ENCODE results near the gene ZFAND3.

The ZFAND3 gene

GRCh38 chr6:37781788-37782187 is 37.7 kb upstream of the ZFAND3 start:
- Histone ChIP-seq H3K9ac (ENCODE audit: insufficient read length, low read depth) (no peak overlapping the region), H3K4me3 (ENCODE audit: insufficient read length, low read depth) (no peak overlapping the region), H3K27me3 (ENCODE audit: insufficient read depth, insufficient read length) (peaks cover 2% of the 10 kb centered on the region), H3K4me1 (ENCODE audit: insufficient read depth, insufficient read length) (peaks cover 13% of the 10 kb centered on the region), H3K36me3 (ENCODE audit: insufficient read depth, insufficient read length, low read length) (no peaks in the 10 kb centered on the region), H3K9me3 (ENCODE audit: insufficient read depth, low read length) (no peaks in the 10 kb centered on the region)
- no peak for DNase-seq (ENCODE audit: low read depth, low spot score)
- TF ChIP-seq ZNF274 (IDR thresholded peaks at IDR 0.05; ENCODE audit: low read depth, low read length) (no peak), YY1 (IDR thresholded peaks at IDR 0.05; ENCODE audit: insufficient read depth, insufficient read length) (no peak), SUZ12 (IDR thresholded peaks at IDR 0.05; ENCODE audit: extremely low read depth, insufficient read depth, insufficient read length) (no peak)

GRCh38 chr6:37783025-37783855 is 36.3 kb upstream of the ZFAND3 start:
- H3K36me3 ChIP-seq (ENCODE audit: insufficient read depth, insufficient read length, low read length), result no peaks in the 10 kb centered on the region
- peaks cover 13% of the 10 kb centered on the region for H3K4me1 ChIP-seq (ENCODE audit: insufficient read depth, insufficient read length)
- peak; percentile 30 for DNase-seq (ENCODE audit: low read depth, low spot score)
- TF ChIP-seq ZNF274 (IDR thresholded peaks at IDR 0.05; ENCODE audit: low read depth, low read length) (no peak), YY1 (IDR thresholded peaks at IDR 0.05; ENCODE audit: insufficient read depth, insufficient read length) (no peak), SUZ12 (IDR thresholded peaks at IDR 0.05; ENCODE audit: extremely low read depth, insufficient read depth, insufficient read length) (no peak)
- peak overlapping the region; percentile 86 for H3K9ac ChIP-seq (ENCODE audit: insufficient read length, low read depth)
- H3K9me3 ChIP-seq (ENCODE audit: insufficient read depth, low read length), result no peaks in the 10 kb centered on the region
- H3K4me3 ChIP-seq (ENCODE audit: insufficient read length, low read depth), result peak overlapping the region; percentile 58
- H3K27me3 ChIP-seq (ENCODE audit: insufficient read depth, insufficient read length), result peaks cover 2% of the 10 kb centered on the region

- TF ChIP-seq ZNF274 (IDR thresholded peaks at IDR 0.05; ENCODE audit: low read depth, low read length) (no peak), SUZ12 (IDR thresholded peaks at IDR 0.05; ENCODE audit: extremely low read depth, insufficient read depth, insufficient read length) (no peak), YY1 (IDR thresholded peaks at IDR 0.05; ENCODE audit: insufficient read depth, insufficient read length) (peak; percentile 61)
- H3K9ac ChIP-seq (ENCODE audit: insufficient read length, low read depth), result peak overlapping the region; percentile 86
- H3K4me1 ChIP-seq (ENCODE audit: insufficient read depth, insufficient read length), result peaks cover 17% of the 10 kb centered on the region
- no peaks in the 10 kb centered on the region for H3K36me3 ChIP-seq (ENCODE audit: insufficient read depth, insufficient read length, low read length)
- peak overlapping the region; percentile 58 for H3K4me3 ChIP-seq (ENCODE audit: insufficient read length, low read depth)
- H3K9me3 ChIP-seq (ENCODE audit: insufficient read depth, low read length), result no peaks in the 10 kb centered on the region
- DNase-seq (ENCODE audit: low read depth, low spot score), result no peak
- peaks cover 2% of the 10 kb centered on the region for H3K27me3 ChIP-seq (ENCODE audit: insufficient read depth, insufficient read length)
Measured at GRCh38 chr6:37783856-37784584, 35.5 kb upstream of the ZFAND3 start.

GRCh38 chr6:37784585-37784967 is 35.0 kb upstream of the ZFAND3 start:
- Histone ChIP-seq H3K27me3 (ENCODE audit: insufficient read depth, insufficient read length) (peaks cover 2% of the 10 kb centered on the region), H3K9me3 (ENCODE audit: insufficient read depth, low read length) (no peaks in the 10 kb centered on the region), H3K4me3 (ENCODE audit: insufficient read length, low read depth) (peak overlapping the region; percentile 58), H3K4me1 (ENCODE audit: insufficient read depth, insufficient read length) (peaks cover 13% of the 10 kb centered on the region), H3K9ac (ENCODE audit: insufficient read length, low read depth) (peak overlapping the region; percentile 86), H3K36me3 (ENCODE audit: insufficient read depth, insufficient read length, low read length) (no peaks in the 10 kb centered on the region)
- no peak for TF ChIP-seq ZNF274 (IDR thresholded peaks at IDR 0.05; ENCODE audit: low read depth, low read length)
- TF ChIP-seq SUZ12 (IDR thresholded peaks at IDR 0.05; ENCODE audit: extremely low read depth, insufficient read depth, insufficient read length), result no peak
- no peak for TF ChIP-seq YY1 (IDR thresholded peaks at IDR 0.05; ENCODE audit: insufficient read depth, insufficient read length)
- DNase-seq (ENCODE audit: low read depth, low spot score), result no peak

- H3K9me3 ChIP-seq (ENCODE audit: insufficient read depth, low read length), result no peaks in the 10 kb centered on the region
- peaks cover 13% of the 10 kb centered on the region for H3K4me1 ChIP-seq (ENCODE audit: insufficient read depth, insufficient read length)
- no peak for TF ChIP-seq ZNF274 (IDR thresholded peaks at IDR 0.05; ENCODE audit: low read depth, low read length)
- no peak for TF ChIP-seq SUZ12 (IDR thresholded peaks at IDR 0.05; ENCODE audit: extremely low read depth, insufficient read depth, insufficient read length)
- no peak for TF ChIP-seq YY1 (IDR thresholded peaks at IDR 0.05; ENCODE audit: insufficient read depth, insufficient read length)
- no peak overlapping the region for H3K9ac ChIP-seq (ENCODE audit: insufficient read length, low read depth)
- H3K4me3 ChIP-seq (ENCODE audit: insufficient read length, low read depth), result no peak overlapping the region
- H3K27me3 ChIP-seq (ENCODE audit: insufficient read depth, insufficient read length), result peaks cover 2% of the 10 kb centered on the region
- H3K36me3 ChIP-seq (ENCODE audit: insufficient read depth, insufficient read length, low read length), result no peaks in the 10 kb centered on the region
- no peak for DNase-seq (ENCODE audit: low read depth, low spot score)
Measured at GRCh38 chr6:37785002-37785662, 34.4 kb upstream of the ZFAND3 start.

- Histone ChIP-seq H3K9ac (ENCODE audit: insufficient read length, low read depth) (no peak overlapping the region), H3K4me3 (ENCODE audit: insufficient read length, low read depth) (no peak overlapping the region), H3K27me3 (ENCODE audit: insufficient read depth, insufficient read length) (peaks cover 2% of the 10 kb centered on the region), H3K9me3 (ENCODE audit: insufficient read depth, low read length) (no peaks in the 10 kb centered on the region), H3K36me3 (ENCODE audit: insufficient read depth, insufficient read length, low read length) (no peaks in the 10 kb centered on the region), H3K4me1 (ENCODE audit: insufficient read depth, insufficient read length) (peaks cover 13% of the 10 kb centered on the region)
- TF ChIP-seq YY1 (IDR thresholded peaks at IDR 0.05; ENCODE audit: insufficient read depth, insufficient read length) (no peak), SUZ12 (IDR thresholded peaks at IDR 0.05; ENCODE audit: extremely low read depth, insufficient read depth, insufficient read length) (no peak), ZNF274 (IDR thresholded peaks at IDR 0.05; ENCODE audit: low read depth, low read length) (no peak)
- no peak for DNase-seq (ENCODE audit: low read depth, low spot score)
Measured at GRCh38 chr6:37785663-37786270, 33.8 kb upstream of the ZFAND3 start.

Data from NT2/D1 (cell line).